OCI-LY7 (cell line): ENCODE data around the gene NTHL1. TPM values are rescaled to one million over a fixed set of nuclear protein-coding genes. Genes with fewer than 3 reads are reported as not detected.
A peak's percentile ranks its signal among the peaks of the same experiment; 100 is the strongest.

Experiments used
- BruUV-seq: library from RNA; stranded (reverse); fragments of 400-500 nt; replicated peaks from 2 replicates; lab custom pipeline; 2021; lab: Mats Ljungman, UMichigan
- CTCF ChIA-PET: fragments of 300-600 bp; sonication (Branson Sonifier 250); formaldehyde crosslinking; loops from one replicate; lab custom pipeline; 2022; ENCODE audit warnings: antibody characterized with exemption; ENCODE audit not compliant: unreplicated experiment; lab: Charles Lee
- POLR2A ChIA-PET: fragments of 300-600 bp; sonication (Branson Sonifier 250); formaldehyde crosslinking; loops from one replicate; lab custom pipeline; 2022; ENCODE audit warnings: antibody characterized with exemption; lab: Charles Lee
- DNase-seq: peaks from one replicate; pipeline ENCODE4 v3.0.0-alpha.2; 2015; ENCODE audit warnings: low spot score
- H2AFZ ChIP-seq: fragments of 200-600 bp; sonication (generic), shearing (Covaris generic); 2 replicates; pipeline ENCODE4 v1.6.1; 2014; ENCODE audit warnings: mild to moderate bottlenecking, antibody characterized with exemption, low read length, moderate library complexity
- H3K27ac ChIP-seq: fragments of 200-600 bp; sonication (generic); 2 replicates; pipeline ENCODE4 v1.5.1; 2014; ENCODE audit warnings: mixed run types, low read depth, mild to moderate bottlenecking, moderate library complexity, low read length, inconsistent platforms; ENCODE audit not compliant: poor library complexity, severe bottlenecking
- H3K36me3 ChIP-seq: fragments of 200-600 bp; sonication (generic); 2 replicates; pipeline ENCODE4 v1.6.1; 2014; ENCODE audit warnings: mild to moderate bottlenecking, antibody characterized with exemption, low read length, moderate library complexity, mixed read lengths; ENCODE audit not compliant: insufficient read depth
- H3K4me1 ChIP-seq: fragments of 200-600 bp; sonication (generic); 2 replicates; pipeline ENCODE4 v1.5.1; 2014; ENCODE audit warnings: mild to moderate bottlenecking, low read length; ENCODE audit not compliant: insufficient read depth, poor library complexity, severe bottlenecking
- H3K4me2 ChIP-seq: fragments of 200-600 bp; sonication (generic); 2 replicates; pipeline ENCODE4 v1.6.1; 2014; ENCODE audit warnings: mild to moderate bottlenecking, low read length
- H3K4me3 ChIP-seq: fragments of 200-600 bp; sonication (generic); 2 replicates; pipeline ENCODE4 v1.5.1; 2014; ENCODE audit warnings: mild to moderate bottlenecking, low read depth, low read length; ENCODE audit not compliant: poor library complexity, severe bottlenecking
- H3K79me2 ChIP-seq: fragments of 200-600 bp; sonication (generic); 2 replicates; pipeline ENCODE4 v1.6.1; 2016; ENCODE audit warnings: low read depth, mild to moderate bottlenecking, low read length, moderate library complexity, mixed read lengths; ENCODE audit not compliant: insufficient read depth
- H3K9me2 ChIP-seq: fragments of 200-600 bp; sonication (generic); 2 replicates; pipeline ENCODE4 v1.6.1; 2016; ENCODE audit warnings: mild to moderate bottlenecking, low read length, mixed read lengths; ENCODE audit not compliant: insufficient read depth
- H3K9me3 ChIP-seq: fragments of 200-600 bp; sonication (generic); 2 replicates; pipeline ENCODE4 v1.6.1; 2014; ENCODE audit warnings: mild to moderate bottlenecking, mixed run types, low read length, mixed read lengths
- H4K20me1 ChIP-seq: fragments of 200-600 bp; sonication (generic); 2 replicates; pipeline ENCODE4 v1.6.1; 2014; ENCODE audit warnings: mild to moderate bottlenecking, antibody characterized with exemption, low read length, moderate library complexity, mixed read lengths; ENCODE audit not compliant: insufficient read depth
- CTCF ChIP-seq: fragments of 200-600 bp; sonication (generic); conservative IDR thresholded peaks from 2 replicates; pipeline ENCODE4 v1.5.1; 2014; ENCODE audit warnings: mild to moderate bottlenecking, antibody characterized with exemption, low read length, moderate library complexity, mixed read lengths
- EZH2phosphoT487 ChIP-seq: fragments of 200-600 bp; sonication (generic); IDR thresholded peaks from 2 replicates; pipeline ENCODE4 v1.6.1; 2018; ENCODE audit warnings: low read depth, borderline replicate concordance, mild to moderate bottlenecking, mixed run types, antibody characterized with exemption, low read length, moderate library complexity, mixed read lengths
- intact Hi-C: fragments of 100-400 bp; cut with micrococcal nuclease; formaldehyde crosslinking; loops from one replicate; pipeline ENCODE4 v1.10.0; 2022; ENCODE audit not compliant: unreplicated experiment
- total RNA-seq, 2 experiments: library from RNA; depleted of rRNA in 1 of 2; stranded (reverse); fragments of >200 nt in 1 of 2; shearing (Covaris generic) in 1 of 2; gene quantifications; 2 replicates each; pipeline ENCODE4 v1.2.3, GENCODE V29; 2014 to 2022

The NTHL1 gene
- total RNA-seq, 2 experiments from 2014 or later: 51.5 to 56.2 TPM

- Histone ChIP-seq H3K36me3 (peaks cover 22% of the 10 kb centered on the region), H2AFZ (no peak overlapping the region), H3K4me3 (peak overlapping the region; percentile 93), H3K27ac (peak overlapping the region; percentile 62), H3K4me2 (peak overlapping the region; percentile 98), H3K9me3 (no peaks in the 10 kb centered on the region), H3K79me2 (peaks cover 42% of the 10 kb centered on the region), H4K20me1 (peaks cover 10% of the 10 kb centered on the region), H3K9me2 (no peaks in the 10 kb centered on the region), H3K4me1 (peaks cover 36% of the 10 kb centered on the region)
- intact Hi-C loops: loop anchor here (2.0 kb wide), 1 partner anchor 65 kb away; the partner anchor contains the start of gene MSRB1
- POLR2A ChIA-PET: interaction anchor here (1.0 to 1.5 kb wide), 2 partner anchors 48 to 147 kb away, joined by 4 read pairs; partner anchors contain the start of gene TRAF7
- CTCF ChIA-PET: interaction anchor here (0.5 kb wide), 1 partner anchor 97 kb away, joined by 6 read pairs; no protein-coding TSS in a partner anchor
- peak; percentile 53 for DNase-seq
- no TSS peak for BruUV-seq
- no peak for TF ChIP-seq CTCF
- no peak for TF ChIP-seq EZH2phosphoT487
Observed at GRCh38 chr16:2008009-2008526, 39.6 kb downstream of the NTHL1 start.

GRCh38 chr16:2007081-2007836 is 40.4 kb downstream of the NTHL1 start:
- Histone ChIP-seq H2AFZ (no peak overlapping the region), H3K27ac (peak overlapping the region; percentile 62), H3K4me3 (peak overlapping the region; percentile 93), H3K9me3 (no peaks in the 10 kb centered on the region), H3K9me2 (no peaks in the 10 kb centered on the region), H3K36me3 (peaks cover 30% of the 10 kb centered on the region), H4K20me1 (peaks cover 10% of the 10 kb centered on the region), H3K4me2 (peak overlapping the region; percentile 98), H3K4me1 (peaks cover 36% of the 10 kb centered on the region), H3K79me2 (peaks cover 42% of the 10 kb centered on the region)
- CTCF ChIA-PET: no interaction called here
- intact Hi-C loops: no loop called here
- DNase-seq: no peak
- POLR2A ChIA-PET: interaction anchor here (1.5 kb wide), 1 partner anchor 148 kb away, joined by 4 read pairs; the partner anchor contains the start of gene TRAF7
- no peak for TF ChIP-seq EZH2phosphoT487
- no peak for TF ChIP-seq CTCF
- no TSS peak for BruUV-seq

- no peak overlapping the region for H3K4me2 ChIP-seq
- DNase-seq: no peak
- POLR2A ChIA-PET: no interaction called here
Observed at GRCh38 chr16:2006317-2006716, 41.3 kb downstream of the NTHL1 start.

More at GRCh38 chr16:2006317-2006716, 41.3 kb downstream of the NTHL1 start:
- no peaks in the 10 kb centered on the region for H3K9me3 ChIP-seq
- H3K4me1 ChIP-seq: peaks cover 36% of the 10 kb centered on the region
- peaks cover 39% of the 10 kb centered on the region for H3K36me3 ChIP-seq
- H3K9me2 ChIP-seq: no peaks in the 10 kb centered on the region
- H3K27ac ChIP-seq: no peak overlapping the region
- TF ChIP-seq EZH2phosphoT487 (no peak), CTCF (no peak)
- H3K79me2 ChIP-seq: peaks cover 42% of the 10 kb centered on the region
- no peak overlapping the region for H3K4me3 ChIP-seq
- CTCF ChIA-PET: no interaction called here
- peaks cover 10% of the 10 kb centered on the region for H4K20me1 ChIP-seq
- H2AFZ ChIP-seq: no peak overlapping the region
- no TSS peak for BruUV-seq
- intact Hi-C loops: no loop called here
